ENCODE results near the gene ZNF430.

DNA sequence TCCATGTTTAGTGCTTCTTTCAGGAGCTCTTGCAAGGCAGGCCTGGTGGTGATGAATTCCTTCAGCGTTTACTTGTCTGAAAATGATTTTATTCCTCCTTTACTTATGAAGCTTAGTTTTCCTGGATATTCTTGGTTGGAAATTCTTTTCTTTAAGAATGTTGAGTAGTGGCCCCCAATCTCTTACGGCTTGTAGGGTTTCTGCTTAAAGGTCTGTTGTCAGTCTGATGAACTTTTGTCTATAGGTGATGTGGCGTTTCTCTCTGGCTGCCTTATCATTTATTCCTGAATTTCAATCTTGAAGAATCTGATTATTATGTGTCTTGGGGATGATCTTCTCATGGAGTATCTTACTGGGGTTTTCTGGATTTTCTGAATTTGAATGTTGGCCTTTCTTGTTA, 26.0 kb downstream of the ZNF430 start:
- TF ChIP-seq, protein P1, sequence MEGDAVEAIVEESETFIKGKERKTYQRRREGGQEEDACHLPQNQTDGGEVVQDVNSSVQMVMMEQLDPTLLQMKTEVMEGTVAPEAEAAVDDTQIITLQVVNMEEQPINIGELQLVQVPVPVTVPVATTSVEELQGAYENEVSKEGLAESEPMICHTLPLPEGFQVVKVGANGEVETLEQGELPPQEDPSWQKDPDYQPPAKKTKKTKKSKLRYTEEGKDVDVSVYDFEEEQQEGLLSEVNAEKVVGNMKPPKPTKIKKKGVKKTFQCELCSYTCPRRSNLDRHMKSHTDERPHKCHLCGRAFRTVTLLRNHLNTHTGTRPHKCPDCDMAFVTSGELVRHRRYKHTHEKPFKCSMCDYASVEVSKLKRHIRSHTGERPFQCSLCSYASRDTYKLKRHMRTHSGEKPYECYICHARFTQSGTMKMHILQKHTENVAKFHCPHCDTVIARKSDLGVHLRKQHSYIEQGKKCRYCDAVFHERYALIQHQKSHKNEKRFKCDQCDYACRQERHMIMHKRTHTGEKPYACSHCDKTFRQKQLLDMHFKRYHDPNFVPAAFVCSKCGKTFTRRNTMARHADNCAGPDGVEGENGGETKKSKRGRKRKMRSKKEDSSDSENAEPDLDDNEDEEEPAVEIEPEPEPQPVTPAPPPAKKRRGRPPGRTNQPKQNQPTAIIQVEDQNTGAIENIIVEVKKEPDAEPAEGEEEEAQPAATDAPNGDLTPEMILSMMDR (IDR thresholded peaks at IDR 0.05; ENCODE audit: low read depth, low read length, poor library complexity, severe bottlenecking), result no peak
- no peak for TF ChIP-seq EZH2phosphoT487 (IDR thresholded peaks at IDR 0.05; ENCODE audit: borderline replicate concordance, low read length)
